Vagina (tissue), 2 donors: ENCODE data around the gene RFTN2.

Experiments
- POLR2AphosphoS5 ChIP-seq, 2 donors: sonication (generic); formaldehyde crosslinking; IDR thresholded peaks; one replicate each; pipeline ENCODE4 v1.9.0; 2017; ENCODE audit warnings: antibody characterized with exemption in 2 of 2, mild to moderate bottlenecking in 2 of 2, low read depth in 1 of 2; ENCODE audit not compliant: insufficient read depth in 1 of 2
- TF ChIP-seq, protein P1 (sequence below), 3 experiments: fragments of 450-650 bp in 2 of 3; fragments of 200-600 bp in 1 of 3; sonication (generic) in 1 of 3; IDR thresholded peaks; one replicate each; pipeline ENCODE4 v1.5.1; 2017 to 2019; ENCODE audit warnings: antibody characterized with exemption in 3 of 3, mild to moderate bottlenecking in 2 of 3, moderate library complexity in 2 of 3

DNA sequence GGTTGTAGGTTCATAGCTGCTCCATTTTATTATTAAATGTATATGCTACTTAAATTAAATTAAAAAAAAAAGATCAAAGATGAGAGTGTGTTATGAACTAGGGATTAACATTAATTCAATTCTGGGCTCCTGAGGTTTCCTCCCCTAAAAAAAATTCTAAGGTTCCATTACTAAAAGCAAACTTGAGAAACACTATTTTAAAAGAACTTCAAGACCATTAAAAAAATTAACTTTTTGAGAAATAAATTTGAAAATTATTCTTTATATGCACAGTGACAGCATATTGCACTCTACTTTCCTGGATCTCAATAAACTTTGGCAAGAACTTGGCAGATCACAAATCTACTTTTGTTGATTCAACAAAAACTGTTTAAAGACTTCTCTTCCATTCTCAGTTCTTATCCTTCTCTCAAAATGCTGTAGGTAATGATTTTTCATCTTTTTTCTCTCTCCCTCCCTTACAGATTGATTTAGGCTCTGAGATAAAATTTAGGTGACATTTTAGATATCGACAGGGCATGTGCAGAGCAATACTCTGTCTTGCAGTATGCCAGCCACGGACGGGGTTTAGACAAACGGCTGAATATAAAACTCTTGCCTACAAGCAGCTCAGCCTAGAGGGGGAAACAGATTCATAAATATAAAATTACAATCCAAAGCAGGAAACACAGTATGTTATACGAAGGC, 29.2 kb upstream of the RFTN2 start:
- TF ChIP-seq, protein P1, sequence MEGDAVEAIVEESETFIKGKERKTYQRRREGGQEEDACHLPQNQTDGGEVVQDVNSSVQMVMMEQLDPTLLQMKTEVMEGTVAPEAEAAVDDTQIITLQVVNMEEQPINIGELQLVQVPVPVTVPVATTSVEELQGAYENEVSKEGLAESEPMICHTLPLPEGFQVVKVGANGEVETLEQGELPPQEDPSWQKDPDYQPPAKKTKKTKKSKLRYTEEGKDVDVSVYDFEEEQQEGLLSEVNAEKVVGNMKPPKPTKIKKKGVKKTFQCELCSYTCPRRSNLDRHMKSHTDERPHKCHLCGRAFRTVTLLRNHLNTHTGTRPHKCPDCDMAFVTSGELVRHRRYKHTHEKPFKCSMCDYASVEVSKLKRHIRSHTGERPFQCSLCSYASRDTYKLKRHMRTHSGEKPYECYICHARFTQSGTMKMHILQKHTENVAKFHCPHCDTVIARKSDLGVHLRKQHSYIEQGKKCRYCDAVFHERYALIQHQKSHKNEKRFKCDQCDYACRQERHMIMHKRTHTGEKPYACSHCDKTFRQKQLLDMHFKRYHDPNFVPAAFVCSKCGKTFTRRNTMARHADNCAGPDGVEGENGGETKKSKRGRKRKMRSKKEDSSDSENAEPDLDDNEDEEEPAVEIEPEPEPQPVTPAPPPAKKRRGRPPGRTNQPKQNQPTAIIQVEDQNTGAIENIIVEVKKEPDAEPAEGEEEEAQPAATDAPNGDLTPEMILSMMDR (IDR thresholded peaks at IDR 0.05), result no peak
- TF ChIP-seq POLR2AphosphoS5 (IDR thresholded peaks at IDR 0.05; ENCODE audit: insufficient read depth in 1 of 2, low read depth in 1 of 2), result no peak
